Natural killer cell treated with Interleukin-12 subunit alpha and Interleukin-12 subunit beta and Interleukin-15 and Interleukin-18, amount 100 ng/mL, for 72 hours (primary cell): ENCODE measurements around the gene ARMH1. TPM values are rescaled to one million over a fixed set of nuclear protein-coding genes. Genes with fewer than 3 reads are reported as not detected.
"Not testable (repeated sequence)": the region's sequence is repeated elsewhere in the genome, so short reads cannot be mapped to it uniquely, and the experiment has no call there.

Source experiments
- ATAC-seq, 2 donors: fragments of 150-1000 bp; cut with Tn5 transposase in 1 of 2; sonication (Bioruptor Pico), chemical (Tn5 transposase) in 1 of 2; 2 replicates each; pipeline ENCODE4 v1.10.0; 2021
- DNase-seq: peaks from one replicate; pipeline ENCODE4 v3.0.0; 2022; ENCODE audit warnings: low spot score
- H3K27ac Mint-ChIP-seq, 2 donors: 1 replicate in 1 of 2; 2 replicates in 1 of 2; pipeline ENCODE4 v1.8.0; 2022; ENCODE audit warnings: mixed read lengths in 2 of 2, mild to moderate bottlenecking in 1 of 2, moderate library complexity in 1 of 2
- H3K27me3 Mint-ChIP-seq, 2 donors: 1 replicate in 1 of 2; 2 replicates in 1 of 2; pipeline ENCODE4 v1.8.0; 2022; ENCODE audit warnings: mixed read lengths in 2 of 2
- H3K36me3 Mint-ChIP-seq: one replicate; pipeline ENCODE4 v1.8.0; 2022; ENCODE audit warnings: mixed read lengths
- H3K4me1 Mint-ChIP-seq, 2 donors: 1 replicate in 1 of 2; 2 replicates in 1 of 2; pipeline ENCODE4 v1.8.0; 2022; ENCODE audit warnings: low read depth in 2 of 2, mixed read lengths in 2 of 2, mild to moderate bottlenecking in 1 of 2
- H3K4me3 Mint-ChIP-seq: one replicate; pipeline ENCODE4 v1.8.0; 2022; ENCODE audit warnings: mixed read lengths
- H3K9me3 Mint-ChIP-seq: 2 replicates; pipeline ENCODE4 v1.8.0; 2022; ENCODE audit warnings: mixed read lengths
- total RNA-seq, 2 donors: library from RNA; stranded (reverse); gene quantifications; one replicate each; pipeline ENCODE4 v1.2.3, GENCODE V29; 2022

Gene ARMH1
- total RNA-seq, 2 donors from 2014 or later = 1.8 to 8.7 TPM

DNA sequence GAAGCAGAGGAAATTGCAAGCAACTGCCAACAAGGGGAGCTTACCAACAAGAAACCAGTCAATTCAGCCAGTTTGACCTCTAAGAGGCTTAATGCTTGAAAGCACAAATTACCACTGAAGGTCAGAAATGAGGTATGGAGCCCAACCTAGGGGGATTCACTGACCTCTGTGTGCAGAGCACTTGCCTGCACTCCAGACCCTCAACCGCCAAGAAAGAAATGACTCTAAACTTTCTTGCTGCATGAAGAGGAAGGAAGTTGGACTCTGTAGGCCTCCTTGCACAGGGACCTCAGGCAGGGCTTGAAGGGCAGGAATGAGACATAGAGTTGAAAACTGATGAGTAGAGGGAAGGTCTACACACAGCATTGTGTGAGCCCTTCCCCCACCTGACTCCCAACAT, 10.0 kb downstream of the ARMH1 start:
- Mint-ChIP-seq H3K4me1 (no peaks in the 10 kb centered on the region), H3K4me3 (no peak overlapping the region), H3K27me3 (peaks cover 0 to 5% of the 10 kb centered on the region in 2 donors), H3K36me3 (no peaks in the 10 kb centered on the region), H3K9me3 (no peaks in the 10 kb centered on the region), H3K27ac (no peak overlapping the region)
- DNase-seq (no peak), ATAC-seq (no peak)

DNA sequence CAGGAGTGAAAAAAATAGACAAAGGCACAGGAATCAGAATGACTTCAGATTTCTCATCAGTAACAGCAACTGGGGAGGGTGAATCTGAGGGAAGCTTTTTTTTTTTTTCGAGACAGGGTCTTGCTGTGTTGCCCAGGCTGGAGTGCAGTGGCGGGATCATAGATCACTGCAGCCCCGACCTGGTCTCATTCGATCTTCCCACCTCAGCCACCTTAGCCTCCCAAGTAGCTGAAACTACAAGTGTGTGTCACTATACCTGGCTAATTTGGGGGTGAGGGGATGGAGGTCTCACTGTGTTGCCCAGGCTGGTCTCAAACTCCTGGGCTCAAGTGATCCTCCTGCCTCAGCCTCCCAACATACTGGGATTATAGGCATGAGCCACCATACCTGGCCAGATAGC, 10.7 kb downstream of the ARMH1 start:
- H3K4me3 Mint-ChIP-seq = no peak overlapping the region
- DNase-seq (no peak), ATAC-seq (no peak)
- H3K9me3 Mint-ChIP-seq = no peaks in the 10 kb centered on the region
- no peaks in the 10 kb centered on the region for H3K36me3 Mint-ChIP-seq
- peaks cover 0 to 5% of the 10 kb centered on the region in 2 donors for H3K27me3 Mint-ChIP-seq
- H3K4me1 Mint-ChIP-seq = no peaks in the 10 kb centered on the region
- H3K27ac Mint-ChIP-seq = no peak overlapping the region

DNA sequence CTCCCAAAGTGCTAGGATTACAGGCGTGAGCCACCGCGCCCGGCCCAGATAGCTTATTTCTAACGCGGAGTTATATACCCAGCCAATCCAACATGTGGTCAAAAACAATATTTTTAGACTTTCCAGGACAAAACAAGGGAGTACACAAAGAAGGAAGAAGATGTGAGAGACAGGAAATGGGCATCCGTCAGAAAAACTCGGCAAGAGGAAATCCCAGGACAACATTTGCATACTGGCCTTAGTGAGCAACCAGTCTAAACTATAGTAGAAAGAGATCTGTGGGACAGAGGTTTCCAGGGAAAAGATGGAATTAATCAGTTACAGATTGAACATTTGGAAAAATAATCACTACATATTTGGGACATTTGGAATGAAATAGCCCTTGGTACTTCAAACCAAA, 11.4 kb downstream of the ARMH1 start:
- H3K36me3 Mint-ChIP-seq = no peaks in the 10 kb centered on the region
- H3K9me3 Mint-ChIP-seq = no peaks in the 10 kb centered on the region
- H3K4me3 Mint-ChIP-seq = no peak overlapping the region
- DNase-seq = no peak
- H3K27ac Mint-ChIP-seq = no peak overlapping the region
- peaks cover 0 to 5% of the 10 kb centered on the region in 2 donors for H3K27me3 Mint-ChIP-seq
- ATAC-seq = no peak
- H3K4me1 Mint-ChIP-seq = no peaks in the 10 kb centered on the region

DNA sequence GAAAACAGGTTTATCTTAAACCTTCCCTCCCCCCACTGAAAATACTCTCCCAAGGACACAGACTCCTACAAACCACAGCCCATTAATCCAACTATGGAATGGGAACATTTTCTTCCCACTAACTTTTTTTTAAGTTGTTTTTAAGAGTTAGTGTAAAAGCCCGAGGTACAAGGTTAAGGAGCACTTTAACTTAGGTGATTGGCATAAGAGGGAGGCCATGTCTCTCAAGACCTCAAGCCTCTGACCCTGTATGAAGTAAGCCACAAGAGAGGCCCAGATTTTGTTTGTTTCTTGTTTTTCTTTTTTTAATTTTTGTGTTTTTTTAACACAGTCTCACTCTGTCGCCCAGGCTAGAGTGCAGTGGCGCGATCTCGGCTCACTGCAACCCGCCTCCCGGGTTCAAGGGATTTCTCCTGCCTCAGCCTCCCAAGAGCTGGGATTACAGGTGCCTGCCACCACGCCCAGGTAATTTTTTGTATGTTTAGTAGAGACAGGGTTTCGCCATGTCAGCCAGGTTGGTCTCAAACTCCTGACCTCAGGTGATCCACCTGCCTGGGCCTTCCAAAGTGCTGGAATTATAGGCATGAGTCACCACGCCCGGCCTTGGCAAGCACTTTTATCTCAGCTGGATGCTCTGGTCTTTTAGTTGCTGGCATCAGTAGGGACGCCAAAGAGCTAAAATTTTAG, 14.4 kb downstream of the ARMH1 start:
- ATAC-seq (no peak), DNase-seq (no peak)
- no peaks in the 10 kb centered on the region for H3K4me1 Mint-ChIP-seq
- no peak overlapping the region for H3K4me3 Mint-ChIP-seq
- no peaks in the 10 kb centered on the region for H3K36me3 Mint-ChIP-seq
- H3K9me3 Mint-ChIP-seq = no peaks in the 10 kb centered on the region
- no peak overlapping the region for H3K27ac Mint-ChIP-seq
- H3K27me3 Mint-ChIP-seq = peaks cover 0 to 13% of the 10 kb centered on the region in 2 donors

GRCh38 chr1:44689447-44689765, 14.9 kb downstream of the ARMH1 start:
- H3K27me3 Mint-ChIP-seq = peaks cover 0 to 13% of the 10 kb centered on the region in 2 donors
- H3K36me3 Mint-ChIP-seq = no peaks in the 10 kb centered on the region
- no peaks in the 10 kb centered on the region for H3K4me1 Mint-ChIP-seq
- DNase-seq (no peak), ATAC-seq (no peak)
- no peak overlapping the region for H3K4me3 Mint-ChIP-seq
- no peak overlapping the region for H3K27ac Mint-ChIP-seq
- no peaks in the 10 kb centered on the region for H3K9me3 Mint-ChIP-seq

- no peak overlapping the region for H3K4me3 Mint-ChIP-seq
- H3K4me1 Mint-ChIP-seq = peaks cover 15 to 17% of the 10 kb centered on the region in 2 donors
- DNase-seq (no peak), ATAC-seq (peak in 1 of 2 donors; percentile 39)
- H3K9me3 Mint-ChIP-seq = no peaks in the 10 kb centered on the region
- H3K27me3 Mint-ChIP-seq = peaks cover 0 to 13% of the 10 kb centered on the region in 2 donors
- no peaks in the 10 kb centered on the region for H3K36me3 Mint-ChIP-seq
- H3K27ac Mint-ChIP-seq = no peak overlapping the region
Observed at GRCh38 chr1:44693159-44693558, 18.6 kb downstream of the ARMH1 start.

- Mint-ChIP-seq H3K9me3 (no peaks in the 10 kb centered on the region), H3K4me1 (peaks cover 15 to 17% of the 10 kb centered on the region in 2 donors), H3K27ac (no peak overlapping the region), H3K4me3 (no peak overlapping the region), H3K36me3 (no peaks in the 10 kb centered on the region), H3K27me3 (peaks cover 0 to 7% of the 10 kb centered on the region in 2 donors)
- no peak for DNase-seq
- ATAC-seq = no peak
Observed at GRCh38 chr1:44693900-44694299, 19.4 kb downstream of the ARMH1 start.

GRCh38 chr1:44694863-44695478, 20.5 kb downstream of the ARMH1 start:
- no peak for ATAC-seq
- H3K9me3 Mint-ChIP-seq = no peaks in the 10 kb centered on the region
- H3K4me1 Mint-ChIP-seq = peaks cover 15 to 17% of the 10 kb centered on the region in 2 donors
- no peaks in the 10 kb centered on the region for H3K36me3 Mint-ChIP-seq
- DNase-seq = no peak
- H3K27me3 Mint-ChIP-seq = peaks cover 0 to 7% of the 10 kb centered on the region in 2 donors
- no peak overlapping the region for H3K27ac Mint-ChIP-seq
- no peak overlapping the region for H3K4me3 Mint-ChIP-seq

- Mint-ChIP-seq H3K4me1 (peaks cover 15 to 17% of the 10 kb centered on the region in 2 donors), H3K4me3 (no peak overlapping the region), H3K36me3 (no peaks in the 10 kb centered on the region), H3K27me3 (peaks cover 0 to 7% of the 10 kb centered on the region in 2 donors), H3K9me3 (no peaks in the 10 kb centered on the region), H3K27ac (peak overlapping the region in 1 of 2 donors; percentile 70)
- DNase-seq (no peak), ATAC-seq (no peak)
Observed at GRCh38 chr1:44695671-44696070, 21.2 kb downstream of the ARMH1 start.

DNA sequence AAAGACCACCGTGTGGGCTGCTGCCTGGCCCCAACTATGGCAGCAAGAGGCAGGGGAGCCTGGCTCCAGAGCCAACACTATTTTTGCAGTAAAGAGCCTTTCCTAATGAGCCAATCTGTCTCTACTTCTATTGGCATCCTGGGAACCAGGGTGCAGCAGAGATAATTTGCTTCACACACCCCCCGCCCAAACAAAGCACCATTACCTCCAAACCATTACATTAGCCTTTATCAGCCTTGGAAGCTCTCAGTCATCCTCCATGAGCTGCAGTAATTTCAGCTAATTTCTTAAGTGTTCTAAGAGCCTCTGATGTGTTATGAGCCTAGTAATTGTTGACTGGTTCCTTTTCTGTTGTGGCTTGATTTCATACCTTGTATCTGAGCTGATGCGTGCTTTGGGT, 21.6 kb downstream of the ARMH1 start:
- DNase-seq = no peak
- peak overlapping the region; percentile 81 to 92 for H3K27ac Mint-ChIP-seq
- no peak for ATAC-seq
- H3K4me1 Mint-ChIP-seq = peaks cover 15 to 17% of the 10 kb centered on the region in 2 donors
- no peaks in the 10 kb centered on the region for H3K9me3 Mint-ChIP-seq
- no peaks in the 10 kb centered on the region for H3K36me3 Mint-ChIP-seq
- no peak overlapping the region for H3K4me3 Mint-ChIP-seq
- H3K27me3 Mint-ChIP-seq = peaks cover 0 to 7% of the 10 kb centered on the region in 2 donors

- no peaks in the 10 kb centered on the region for H3K36me3 Mint-ChIP-seq
- no peaks in the 10 kb centered on the region for H3K27me3 Mint-ChIP-seq
- H3K4me3 Mint-ChIP-seq = peak overlapping the region; percentile 53
- peak; percentile 67 for DNase-seq
- peak; percentile 83 to 90 for ATAC-seq
- H3K27ac Mint-ChIP-seq = peak overlapping the region; percentile 81 to 92
- no peaks in the 10 kb centered on the region for H3K9me3 Mint-ChIP-seq
- H3K4me1 Mint-ChIP-seq = peaks cover 15 to 17% of the 10 kb centered on the region in 2 donors
Observed at GRCh38 chr1:44696789-44697345, 22.4 kb downstream of the ARMH1 start.

DNA sequence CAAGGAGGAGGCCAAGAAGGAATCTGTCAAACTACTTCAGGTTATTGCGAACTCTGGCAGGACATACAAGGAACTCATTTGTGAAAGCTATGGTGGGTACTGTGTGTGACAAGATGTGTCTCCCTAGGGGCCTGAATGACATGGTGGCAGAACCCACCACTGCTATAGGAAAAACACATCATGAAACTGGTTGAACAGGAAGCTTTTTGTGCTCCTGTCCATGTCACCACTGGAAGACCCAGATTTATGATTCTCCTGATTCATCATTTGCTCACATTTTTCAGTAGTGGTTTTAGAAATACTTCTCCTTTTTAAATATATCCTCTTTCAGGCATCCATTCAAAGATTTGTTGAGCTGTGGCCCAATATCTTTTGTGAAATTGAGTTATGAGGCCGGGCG, 23.6 kb downstream of the ARMH1 start:
- no peak overlapping the region for H3K27ac Mint-ChIP-seq
- DNase-seq (no peak), ATAC-seq (no peak)
- H3K4me1 Mint-ChIP-seq = peaks cover 15 to 17% of the 10 kb centered on the region in 2 donors
- H3K4me3 Mint-ChIP-seq = no peak overlapping the region
- no peaks in the 10 kb centered on the region for H3K27me3 Mint-ChIP-seq
- H3K36me3 Mint-ChIP-seq = no peaks in the 10 kb centered on the region
- H3K9me3 Mint-ChIP-seq = no peaks in the 10 kb centered on the region

- not testable (repeated sequence) for H3K27ac Mint-ChIP-seq, H3K27me3 Mint-ChIP-seq, H3K36me3 Mint-ChIP-seq, H3K4me3 Mint-ChIP-seq, H3K9me3 Mint-ChIP-seq, DNase-seq, ATAC-seq
- peaks cover 15 to 17% of the 10 kb centered on the region in 2 donors for H3K4me1 Mint-ChIP-seq
Observed at GRCh38 chr1:44699375-44699774, 24.9 kb downstream of the ARMH1 start.

DNA sequence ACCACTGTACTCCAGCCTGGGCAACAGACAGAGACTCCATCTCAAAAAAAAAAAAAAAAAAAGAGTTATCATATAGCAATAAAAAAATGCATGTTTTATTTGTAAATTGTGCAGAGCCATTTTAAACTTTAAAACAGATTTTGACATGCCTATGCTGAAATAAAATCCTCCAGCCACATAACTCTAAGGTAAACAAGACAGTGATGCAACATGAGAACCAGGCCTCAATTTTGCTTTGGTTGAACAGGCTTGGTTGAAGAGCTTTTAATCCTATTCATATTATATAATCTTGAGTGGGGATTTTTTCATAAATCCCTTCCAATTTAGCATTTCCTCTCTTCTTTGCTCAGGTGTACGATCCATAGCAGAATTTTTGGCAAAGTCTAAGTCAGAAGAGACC, 26.1 kb downstream of the ARMH1 start:
- H3K27me3 Mint-ChIP-seq = no peaks in the 10 kb centered on the region
- H3K4me3 Mint-ChIP-seq = no peak overlapping the region
- ATAC-seq (no peak), DNase-seq (no peak)
- no peaks in the 10 kb centered on the region for H3K36me3 Mint-ChIP-seq
- H3K4me1 Mint-ChIP-seq = peaks cover 15 to 17% of the 10 kb centered on the region in 2 donors
- H3K9me3 Mint-ChIP-seq = no peaks in the 10 kb centered on the region
- no peak overlapping the region for H3K27ac Mint-ChIP-seq
